ENCODE measurements around the gene FAM83G.

FAM83G gene

GRCh38 chr17:18971801-18972200 is 32.8 kb downstream of the FAM83G start:
- H3K4me3 ChIP-seq (ENCODE audit: low read depth in 1 of 5, low read length in 5 of 5): no peak overlapping the region
- no peaks in the 10 kb centered on the region for H3K36me3 ChIP-seq (ENCODE audit: control insufficient read depth in 5 of 5, insufficient read depth in 5 of 5, low read length in 5 of 5)
- no peaks in the 10 kb centered on the region for H3K9me3 ChIP-seq (ENCODE audit: control insufficient read depth in 5 of 5, low read length in 5 of 5)
- H3K9ac ChIP-seq (ENCODE audit: low read length in 5 of 5): no peak overlapping the region
- H3K27ac ChIP-seq (ENCODE audit: low read depth, low read length): no peak overlapping the region
- H3K4me1 ChIP-seq (ENCODE audit: control insufficient read depth in 5 of 5, insufficient read depth in 5 of 5, low read length in 5 of 5): peaks cover 0 to 8% (median 8%) of the 10 kb centered on the region in 5 donors
- H3K27me3 ChIP-seq (ENCODE audit: control insufficient read depth in 5 of 5, insufficient read depth in 4 of 5, low read length in 5 of 5): no peaks in the 10 kb centered on the region

GRCh38 chr17:18970582-18971480 is 33.7 kb downstream of the FAM83G start:
- peaks cover 0 to 11% (median 9%) of the 10 kb centered on the region in 5 donors for H3K4me1 ChIP-seq (ENCODE audit: control insufficient read depth in 5 of 5, insufficient read depth in 5 of 5, low read length in 5 of 5)
- H3K27ac ChIP-seq (ENCODE audit: low read depth, low read length): no peak overlapping the region

GRCh38 chr17:18968945-18969887 is 35.3 kb downstream of the FAM83G start:
- peaks cover 0 to 12% (median 9%) of the 10 kb centered on the region in 5 donors for H3K4me1 ChIP-seq (ENCODE audit: control insufficient read depth in 5 of 5, insufficient read depth in 5 of 5, low read length in 5 of 5)
- no peaks in the 10 kb centered on the region for H3K36me3 ChIP-seq (ENCODE audit: control insufficient read depth in 5 of 5, insufficient read depth in 5 of 5, low read length in 5 of 5)
- no peaks in the 10 kb centered on the region for H3K27me3 ChIP-seq (ENCODE audit: control insufficient read depth in 5 of 5, insufficient read depth in 4 of 5, low read length in 5 of 5)
- no peak overlapping the region for H3K4me3 ChIP-seq (ENCODE audit: low read depth in 1 of 5, low read length in 5 of 5)
- no peak overlapping the region for H3K27ac ChIP-seq (ENCODE audit: low read depth, low read length)
- no peaks in the 10 kb centered on the region for H3K9me3 ChIP-seq (ENCODE audit: control insufficient read depth in 5 of 5, low read length in 5 of 5)
- H3K9ac ChIP-seq (ENCODE audit: low read length in 5 of 5): no peak overlapping the region

More at GRCh38 chr17:18970582-18971480, 33.7 kb downstream of the FAM83G start:
- no peaks in the 10 kb centered on the region for H3K9me3 ChIP-seq (ENCODE audit: control insufficient read depth in 5 of 5, low read length in 5 of 5)
- H3K27me3 ChIP-seq (ENCODE audit: control insufficient read depth in 5 of 5, insufficient read depth in 4 of 5, low read length in 5 of 5): no peaks in the 10 kb centered on the region
- no peak overlapping the region for H3K4me3 ChIP-seq (ENCODE audit: low read depth in 1 of 5, low read length in 5 of 5)
- no peaks in the 10 kb centered on the region for H3K36me3 ChIP-seq (ENCODE audit: control insufficient read depth in 5 of 5, insufficient read depth in 5 of 5, low read length in 5 of 5)
- no peak overlapping the region for H3K9ac ChIP-seq (ENCODE audit: low read length in 5 of 5)

GRCh38 chr17:18968345-18968744 is 36.2 kb downstream of the FAM83G start:
- H3K27ac ChIP-seq (ENCODE audit: low read depth, low read length): no peak overlapping the region
- peaks cover 0 to 21% (median 10%) of the 10 kb centered on the region in 5 donors for H3K4me1 ChIP-seq (ENCODE audit: control insufficient read depth in 5 of 5, insufficient read depth in 5 of 5, low read length in 5 of 5)
- H3K4me3 ChIP-seq (ENCODE audit: low read depth in 1 of 5, low read length in 5 of 5): no peak overlapping the region
- H3K9ac ChIP-seq (ENCODE audit: low read length in 5 of 5): no peak overlapping the region
- no peaks in the 10 kb centered on the region for H3K36me3 ChIP-seq (ENCODE audit: control insufficient read depth in 5 of 5, insufficient read depth in 5 of 5, low read length in 5 of 5)
- H3K9me3 ChIP-seq (ENCODE audit: control insufficient read depth in 5 of 5, low read length in 5 of 5): no peaks in the 10 kb centered on the region
- no peaks in the 10 kb centered on the region for H3K27me3 ChIP-seq (ENCODE audit: control insufficient read depth in 5 of 5, insufficient read depth in 4 of 5, low read length in 5 of 5)

GRCh38 chr17:18967916-18968315 is 36.6 kb downstream of the FAM83G start:
- Histone ChIP-seq H3K27ac (ENCODE audit: low read depth, low read length) (no peak overlapping the region), H3K9ac (ENCODE audit: low read length in 5 of 5) (no peak overlapping the region)

GRCh38 chr17:18966831-18967624 is 37.5 kb downstream of the FAM83G start:
- H3K4me3 ChIP-seq (ENCODE audit: low read depth in 1 of 5, low read length in 5 of 5): peak overlapping the region in 1 of 5 donors; percentile 4
- H3K9me3 ChIP-seq (ENCODE audit: control insufficient read depth in 5 of 5, low read length in 5 of 5): no peaks in the 10 kb centered on the region
- no peaks in the 10 kb centered on the region for H3K27me3 ChIP-seq (ENCODE audit: control insufficient read depth in 5 of 5, insufficient read depth in 4 of 5, low read length in 5 of 5)
- peaks cover 0 to 29% (median 10%) of the 10 kb centered on the region in 5 donors for H3K4me1 ChIP-seq (ENCODE audit: control insufficient read depth in 5 of 5, insufficient read depth in 5 of 5, low read length in 5 of 5)
- no peak overlapping the region for H3K27ac ChIP-seq (ENCODE audit: low read depth, low read length)
- no peaks in the 10 kb centered on the region for H3K36me3 ChIP-seq (ENCODE audit: control insufficient read depth in 5 of 5, insufficient read depth in 5 of 5, low read length in 5 of 5)
- peak overlapping the region in 1 of 5 donors; percentile 26 for H3K9ac ChIP-seq (ENCODE audit: low read length in 5 of 5)

More at GRCh38 chr17:18967916-18968315, 36.6 kb downstream of the FAM83G start:
- Histone ChIP-seq H3K4me3 (ENCODE audit: low read depth in 1 of 5, low read length in 5 of 5) (no peak overlapping the region), H3K36me3 (ENCODE audit: control insufficient read depth in 5 of 5, insufficient read depth in 5 of 5, low read length in 5 of 5) (no peaks in the 10 kb centered on the region), H3K27me3 (ENCODE audit: control insufficient read depth in 5 of 5, insufficient read depth in 4 of 5, low read length in 5 of 5) (no peaks in the 10 kb centered on the region), H3K9me3 (ENCODE audit: control insufficient read depth in 5 of 5, low read length in 5 of 5) (no peaks in the 10 kb centered on the region), H3K4me1 (ENCODE audit: control insufficient read depth in 5 of 5, insufficient read depth in 5 of 5, low read length in 5 of 5) (peaks cover 0 to 23% (median 10%) of the 10 kb centered on the region in 5 donors)

- Histone ChIP-seq H3K27ac (ENCODE audit: low read depth, low read length) (no peak overlapping the region), H3K9me3 (ENCODE audit: control insufficient read depth in 5 of 5, low read length in 5 of 5) (no peaks in the 10 kb centered on the region), H3K9ac (ENCODE audit: low read length in 5 of 5) (no peak overlapping the region), H3K27me3 (ENCODE audit: control insufficient read depth in 5 of 5, insufficient read depth in 4 of 5, low read length in 5 of 5) (no peaks in the 10 kb centered on the region), H3K4me3 (ENCODE audit: low read depth in 1 of 5, low read length in 5 of 5) (no peak overlapping the region), H3K4me1 (ENCODE audit: control insufficient read depth in 5 of 5, insufficient read depth in 5 of 5, low read length in 5 of 5) (peaks cover 2 to 39% (median 10%) of the 10 kb centered on the region in 5 donors), H3K36me3 (ENCODE audit: control insufficient read depth in 5 of 5, insufficient read depth in 5 of 5, low read length in 5 of 5) (no peaks in the 10 kb centered on the region)
Observed at GRCh38 chr17:18965530-18966236, 38.9 kb downstream of the FAM83G start.

GRCh38 chr17:18964550-18964949 is 40.0 kb downstream of the FAM83G start:
- no peaks in the 10 kb centered on the region for H3K36me3 ChIP-seq (ENCODE audit: control insufficient read depth in 5 of 5, insufficient read depth in 5 of 5, low read length in 5 of 5)
- H3K4me3 ChIP-seq (ENCODE audit: low read depth in 1 of 5, low read length in 5 of 5): no peak overlapping the region
- no peak overlapping the region for H3K9ac ChIP-seq (ENCODE audit: low read length in 5 of 5)
- peaks cover 2 to 39% (median 10%) of the 10 kb centered on the region in 5 donors for H3K4me1 ChIP-seq (ENCODE audit: control insufficient read depth in 5 of 5, insufficient read depth in 5 of 5, low read length in 5 of 5)
- no peaks in the 10 kb centered on the region for H3K9me3 ChIP-seq (ENCODE audit: control insufficient read depth in 5 of 5, low read length in 5 of 5)
- no peaks in the 10 kb centered on the region for H3K27me3 ChIP-seq (ENCODE audit: control insufficient read depth in 5 of 5, insufficient read depth in 4 of 5, low read length in 5 of 5)
- H3K27ac ChIP-seq (ENCODE audit: low read depth, low read length): no peak overlapping the region

GRCh38 chr17:18964018-18964351 is 40.6 kb downstream of the FAM83G start:
- H3K9me3 ChIP-seq (ENCODE audit: control insufficient read depth in 5 of 5, low read length in 5 of 5): no peaks in the 10 kb centered on the region
- no peak overlapping the region for H3K9ac ChIP-seq (ENCODE audit: low read length in 5 of 5)
- no peaks in the 10 kb centered on the region for H3K27me3 ChIP-seq (ENCODE audit: control insufficient read depth in 5 of 5, insufficient read depth in 4 of 5, low read length in 5 of 5)
- H3K36me3 ChIP-seq (ENCODE audit: control insufficient read depth in 5 of 5, insufficient read depth in 5 of 5, low read length in 5 of 5): no peaks in the 10 kb centered on the region
- peaks cover 2 to 39% (median 10%) of the 10 kb centered on the region in 5 donors for H3K4me1 ChIP-seq (ENCODE audit: control insufficient read depth in 5 of 5, insufficient read depth in 5 of 5, low read length in 5 of 5)
- H3K27ac ChIP-seq (ENCODE audit: low read depth, low read length): no peak overlapping the region
- H3K4me3 ChIP-seq (ENCODE audit: low read depth in 1 of 5, low read length in 5 of 5): no peak overlapping the region
